Peyer's patch (tissue), 4 donors: ENCODE data around the gene RAET1E. TPM values are rescaled to one million over a fixed set of nuclear protein-coding genes. Genes with fewer than 3 reads are reported as not detected.
"Not testable (repeated sequence)": the region's sequence is repeated elsewhere in the genome, so short reads cannot be mapped to it uniquely, and the experiment has no call there.

Experiments used
- DNase-seq, 3 donors: peaks; one replicate each; pipeline ENCODE4 v3.0.0-alpha.2; 2017 to 2019
- H3K27ac ChIP-seq, 4 donors: fragments of 200-600 bp; sonication (generic); one replicate each; pipeline ENCODE4 v1.5.1; 2016 to 2019
- H3K27me3 ChIP-seq, 2 donors: fragments of 200-600 bp; sonication (generic); one replicate each; pipeline ENCODE4 v1.5.1; 2019
- H3K36me3 ChIP-seq, 3 donors: fragments of 200-600 bp; sonication (generic); one replicate each; pipeline ENCODE4 v1.5.1; 2016 to 2019
- H3K4me1 ChIP-seq, 4 donors: fragments of 200-600 bp; sonication (generic); one replicate each; pipeline ENCODE4 v1.5.1; 2016 to 2019
- H3K4me3 ChIP-seq, 4 donors: fragments of 200-600 bp; sonication (generic); 1 replicate in 3 of 4; 2 replicates in 1 of 4; pipeline ENCODE4 v1.5.1; 2016 to 2019; ENCODE audit warnings: mild to moderate bottlenecking in 1 of 4
- H3K9me3 ChIP-seq, 4 donors: fragments of 200-600 bp; sonication (generic); one replicate each; pipeline ENCODE4 v1.5.1; 2016 to 2019; ENCODE audit warnings: mild to moderate bottlenecking in 1 of 4
- CTCF ChIP-seq, 6 experiments: fragments of 450-650 bp in 4 of 6; fragments of 200-600 bp in 2 of 6; sonication (generic) in 1 of 6; IDR thresholded peaks; one replicate each; pipeline ENCODE4 v1.5.1; 2017 to 2019; ENCODE audit warnings: antibody characterized with exemption in 6 of 6, mild to moderate bottlenecking in 3 of 6, moderate library complexity in 1 of 6
- POLR2A ChIP-seq, 2 donors: fragments of 450-650 bp; IDR thresholded peaks; one replicate each; pipeline ENCODE4 v1.5.1; 2017; ENCODE audit warnings: antibody characterized with exemption in 2 of 2, mild to moderate bottlenecking in 2 of 2, moderate library complexity in 2 of 2
- total RNA-seq, 4 donors: library from RNA; depleted of rRNA; stranded (reverse); fragments of >200 nt; gene quantifications; one replicate each; pipeline ENCODE4 v1.1.0, GENCODE V29; 2016

RAET1E gene
- total RNA-seq, 4 donors from 2014 or later: not detected

- DNase-seq: peak in 1 of 3 donors; percentile 36
- H3K4me3 ChIP-seq: peak overlapping the region; percentile 66 to 92 (median 77)
- peak overlapping the region; percentile 77 to 99 (median 92) for H3K27ac ChIP-seq
- peak; percentile 19 to 76 (median 63) for TF ChIP-seq CTCF (IDR thresholded peaks at IDR 0.05)
- TF ChIP-seq POLR2A (IDR thresholded peaks at IDR 0.05): no peak
- no peaks in the 10 kb centered on the region for H3K27me3 ChIP-seq
- H3K36me3 ChIP-seq: no peaks in the 10 kb centered on the region
- peaks cover 0 to 22% (median 10%) of the 10 kb centered on the region in 4 donors for H3K4me1 ChIP-seq
- no peaks in the 10 kb centered on the region for H3K9me3 ChIP-seq
These were observed 33.1 kb downstream of the RAET1E start for GRCh38 chr6:149864578-149865535.

GRCh38 chr6:149863698-149864577 is 34.0 kb downstream of the RAET1E start, which contains the start of gene LRP11:
TSS of gene LRP11 (minus strand) at chr6:149864359. CDS start at chr6:149864020, 339 bp downstream.
- TF ChIP-seq POLR2A (IDR thresholded peaks at IDR 0.05) (peak; percentile 12 to 81), CTCF (IDR thresholded peaks at IDR 0.05) (no peak)
- Histone ChIP-seq H3K27me3 (no peaks in the 10 kb centered on the region), H3K9me3 (no peaks in the 10 kb centered on the region), H3K4me3 (peak within 1 kb of the TSS; percentile 66 to 92 (median 77)), H3K36me3 (no peaks in the 10 kb centered on the region), H3K4me1 (peaks cover 0 to 22% (median 10%) of the 10 kb centered on the region in 4 donors), H3K27ac (peak within 1 kb of the TSS; percentile 77 to 99 (median 92))
- peak; percentile 87 to 95 (median 93) for DNase-seq

GRCh38 chr6:149862922-149863697 is 34.8 kb downstream of the RAET1E start:
- peak overlapping the region; percentile 77 to 99 (median 92) for H3K27ac ChIP-seq
- TF ChIP-seq CTCF (IDR thresholded peaks at IDR 0.05) (no peak), POLR2A (IDR thresholded peaks at IDR 0.05) (no peak)
- H3K4me1 ChIP-seq: peaks cover 0 to 22% (median 10%) of the 10 kb centered on the region in 4 donors
- DNase-seq: peak; percentile 43 to 74 (median 74)
- H3K4me3 ChIP-seq: peak overlapping the region; percentile 66 to 92 (median 77)
- no peaks in the 10 kb centered on the region for H3K36me3 ChIP-seq
- H3K27me3 ChIP-seq: no peaks in the 10 kb centered on the region
- no peaks in the 10 kb centered on the region for H3K9me3 ChIP-seq

GRCh38 chr6:149862424-149862738 is 35.5 kb downstream of the RAET1E start:
- not testable (repeated sequence) for H3K27me3 ChIP-seq, H3K36me3 ChIP-seq, DNase-seq, H3K9me3 ChIP-seq
- Histone ChIP-seq H3K4me3 (peak overlapping the region in 1 of 4 donors; percentile 75), H3K4me1 (peaks cover 0 to 22% (median 10%) of the 10 kb centered on the region in 4 donors), H3K27ac (peak overlapping the region in 1 of 4 donors; percentile 94)

- Histone ChIP-seq H3K27ac (no peak overlapping the region), H3K27me3 (no peaks in the 10 kb centered on the region), H3K4me1 (peaks cover 0 to 22% (median 10%) of the 10 kb centered on the region in 4 donors), H3K9me3 (no peaks in the 10 kb centered on the region), H3K4me3 (no peak overlapping the region), H3K36me3 (no peaks in the 10 kb centered on the region)
- DNase-seq: no peak
- TF ChIP-seq POLR2A (IDR thresholded peaks at IDR 0.05): no peak
- TF ChIP-seq CTCF (IDR thresholded peaks at IDR 0.05): no peak
These were observed 36.1 kb downstream of the RAET1E start for GRCh38 chr6:149861603-149862423.
